Measurements from ENCODE around the gene HSDL1.

HSDL1 gene

DNA sequence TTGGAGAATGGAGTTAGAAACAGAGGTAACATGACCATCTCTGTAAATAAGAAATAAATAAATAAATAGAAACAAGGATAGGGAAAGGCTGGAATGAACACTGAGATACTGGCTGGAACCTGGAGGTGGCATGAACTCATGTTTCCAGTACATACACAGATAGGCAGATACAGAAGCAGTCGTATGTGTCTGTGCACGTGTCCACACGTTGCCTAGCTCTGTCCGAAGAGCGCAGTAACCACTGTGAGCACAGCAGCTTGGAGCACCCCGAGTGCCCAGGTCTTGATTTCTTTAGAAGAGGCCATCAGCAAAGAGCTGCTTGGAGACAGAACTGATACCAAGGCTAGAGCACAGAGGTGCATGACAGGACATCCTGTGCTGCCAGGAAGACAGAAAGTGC lies 65.3 kb downstream of the HSDL1 start:
- no peaks in the 10 kb centered on the region for H3K27me3 ChIP-seq (ENCODE audit: insufficient read depth, low read length, poor library complexity)
- no peak overlapping the region for H2AFZ ChIP-seq (ENCODE audit: low read depth, low read length)
- DNase-seq (no peak), ATAC-seq (ENCODE audit: insufficient read depth, low read depth) (no peak)
- H4K20me1 ChIP-seq (ENCODE audit: insufficient read depth, low read length), result peaks cover 13% of the 10 kb centered on the region; the same call in 1 of the 2 replicates
- H3K4me3 ChIP-seq (ENCODE audit: low read depth in 1 of 2, low read length in 2 of 2), result no peak overlapping the region
- H3K27ac ChIP-seq (ENCODE audit: low read length), result no peak overlapping the region
- peaks cover 95% of the 10 kb centered on the region for H3K36me3 ChIP-seq (ENCODE audit: insufficient read depth, low read length)
- TF ChIP-seq CTCF (IDR thresholded peaks at IDR 0.05; ENCODE audit: borderline replicate concordance, extremely low read depth, low read length, poor library complexity, severe bottlenecking), result no peak
- TF ChIP-seq EZH2 (IDR thresholded peaks at IDR 0.05; ENCODE audit: borderline replicate concordance, low read depth, low read length, severe bottlenecking), result no peak
- no peak overlapping the region for H3K9ac ChIP-seq (ENCODE audit: low read depth, low read length)
- H3K9me3 ChIP-seq (ENCODE audit: insufficient read depth, low read length, severe bottlenecking), result no peaks in the 10 kb centered on the region
- peaks cover 3% of the 10 kb centered on the region for H3K4me1 ChIP-seq (ENCODE audit: insufficient read depth, low read length)
- no peak overlapping the region for H3K4me2 ChIP-seq (ENCODE audit: insufficient read depth, low read length)
- H3K79me2 ChIP-seq (ENCODE audit: insufficient read depth, low read length), result peaks cover 84% of the 10 kb centered on the region

GRCh38 chr16:84075376-84075775 lies 69.6 kb downstream of the HSDL1 start:
- ATAC-seq (ENCODE audit: insufficient read depth, low read depth), result no peak

GRCh38 chr16:84074721-84075120 lies 70.3 kb downstream of the HSDL1 start:
- Histone ChIP-seq H4K20me1 (ENCODE audit: insufficient read depth, low read length) (peaks cover 18% of the 10 kb centered on the region), H3K27me3 (ENCODE audit: insufficient read depth, low read length, poor library complexity) (no peaks in the 10 kb centered on the region), H3K27ac (ENCODE audit: low read length) (no peak overlapping the region), H3K4me3 (ENCODE audit: low read depth in 1 of 2, low read length in 2 of 2) (no peak overlapping the region), H3K79me2 (ENCODE audit: insufficient read depth, low read length) (peaks cover 43% of the 10 kb centered on the region), H2AFZ (ENCODE audit: low read depth, low read length) (no peak overlapping the region), H3K4me1 (ENCODE audit: insufficient read depth, low read length) (no peaks in the 10 kb centered on the region), H3K9ac (ENCODE audit: low read depth, low read length) (no peak overlapping the region), H3K9me3 (ENCODE audit: insufficient read depth, low read length, severe bottlenecking) (no peaks in the 10 kb centered on the region), H3K4me2 (ENCODE audit: insufficient read depth, low read length) (no peak overlapping the region), H3K36me3 (ENCODE audit: insufficient read depth, low read length) (peaks cover 93% of the 10 kb centered on the region)
- DNase-seq (no peak), ATAC-seq (ENCODE audit: insufficient read depth, low read depth) (no peak)
- no peak for TF ChIP-seq CTCF (IDR thresholded peaks at IDR 0.05; ENCODE audit: borderline replicate concordance, extremely low read depth, low read length, poor library complexity, severe bottlenecking)
- no peak for TF ChIP-seq EZH2 (IDR thresholded peaks at IDR 0.05; ENCODE audit: borderline replicate concordance, low read depth, low read length, severe bottlenecking)

More at GRCh38 chr16:84075376-84075775, 69.6 kb downstream of the HSDL1 start:
- Histone ChIP-seq H4K20me1 (ENCODE audit: insufficient read depth, low read length) (peaks cover 18% of the 10 kb centered on the region), H3K36me3 (ENCODE audit: insufficient read depth, low read length) (peaks cover 93% of the 10 kb centered on the region), H3K4me3 (ENCODE audit: low read depth in 1 of 2, low read length in 2 of 2) (no peak overlapping the region), H3K27ac (ENCODE audit: low read length) (no peak overlapping the region), H3K4me2 (ENCODE audit: insufficient read depth, low read length) (no peak overlapping the region), H3K9ac (ENCODE audit: low read depth, low read length) (no peak overlapping the region), H3K4me1 (ENCODE audit: insufficient read depth, low read length) (no peaks in the 10 kb centered on the region), H2AFZ (ENCODE audit: low read depth, low read length) (no peak overlapping the region), H3K79me2 (ENCODE audit: insufficient read depth, low read length) (peaks cover 50% of the 10 kb centered on the region), H3K9me3 (ENCODE audit: insufficient read depth, low read length, severe bottlenecking) (no peaks in the 10 kb centered on the region), H3K27me3 (ENCODE audit: insufficient read depth, low read length, poor library complexity) (no peaks in the 10 kb centered on the region)
- no peak for DNase-seq
- TF ChIP-seq EZH2 (IDR thresholded peaks at IDR 0.05; ENCODE audit: borderline replicate concordance, low read depth, low read length, severe bottlenecking), result no peak
